Psoas muscle (tissue), 8 donors: ENCODE data around the gene ZNF580. TPM values are rescaled to one million over a fixed set of nuclear protein-coding genes. Genes with fewer than 3 reads are reported as not detected.

Source experiments
- ATAC-seq, 4 donors: fragments of 200-7000 bp; cut with Tn5 transposase; one replicate each; pipeline ENCODE4 v1.9.1; 2020; ENCODE audit warnings: moderate library complexity in 3 of 4, mild to moderate bottlenecking in 2 of 4
- DNase-seq, 2 donors: peaks; one replicate each; pipeline ENCODE4 v3.0.0-alpha.2; 2020
- H3K27ac ChIP-seq: fragments of 200-600 bp; one replicate; pipeline ENCODE4 v1.8.0; 2022
- H3K27me3 ChIP-seq, 3 donors: fragments of 200-600 bp in 1 of 3; one replicate each; pipeline versions ENCODE4 v1.6.1 to v1.8.0; 2013 to 2022; ENCODE audit warnings: low read length in 2 of 3, mild to moderate bottlenecking in 2 of 3, moderate library complexity in 1 of 3; ENCODE audit not compliant: insufficient read depth in 3 of 3
- H3K36me3 ChIP-seq, 2 donors: fragments of 200-600 bp in 1 of 2; one replicate each; pipeline versions ENCODE4 v1.6.1 to v1.8.0; 2013 to 2022; ENCODE audit warnings: low read depth in 1 of 2, mild to moderate bottlenecking in 1 of 2, moderate library complexity in 1 of 2; ENCODE audit not compliant: insufficient read depth in 1 of 2
- H3K4me1 ChIP-seq: fragments of 200-600 bp; one replicate; pipeline ENCODE4 v1.8.0; 2022
- H3K4me3 ChIP-seq: fragments of 200-600 bp; one replicate; pipeline ENCODE4 v1.8.0; 2022; ENCODE audit warnings: mild to moderate bottlenecking
- H3K9me3 ChIP-seq: fragments of 200-600 bp; one replicate; pipeline ENCODE4 v1.8.0; 2022
- CTCF ChIP-seq: fragments of 200-600 bp; IDR thresholded peaks from one replicate; pipeline ENCODE4 v1.8.0; 2022; ENCODE audit warnings: antibody characterized with exemption
- WGBS, 3 donors: extraction: QIAGEN DNeasy Blood & Tissue Kit; methylation state at CpG; one replicate each; pipeline versions ENCODE4 v1.1.6 to v1.1.7; 2013; 5-methylcytosine and 5-hydroxymethylcytosine counted together
- intact Hi-C, 2 donors: fragments of 100-400 bp; cut with DNase I; formaldehyde crosslinking; loops; one replicate each; pipeline versions ENCODE4 v1.11.0 to v1.14.2; 2022
- polyA plus RNA-seq, 3 donors: library from polyadenylated mRNA; stranded (reverse); fragments of 200-250 nt; gene quantifications; one replicate each; pipeline ENCODE4 v1.2.3, GENCODE V29; 2013
- total RNA-seq, 4 donors: library from RNA; stranded (reverse); fragmentation: NEBNext Ultra II Directional in 2 of 4; extraction: Animal tissue kit (Norgen Biotek cat#: 25700) in 2 of 4; gene quantifications; one replicate each; pipeline versions ENCODE4 v1.2.1 to v1.2.4, GENCODE V29; 2021 to 2023
- donor health status: healthy with polysubstance abuse.
- donor health status: DM: no; HTN: no; CAD: no; lungs with moderate emphysema.
- donor health status: Bipolar disorder and iron deficiency.
- donor health status: healthy.
- donor health status: DM: yes; HTN: yes; CAD: no.
- donor health status: DM: no; HTN: no; CAD: no.
- donor health status: DM: no; HTN: no; CAD: no.
- donor health status: DM: yes; HTN: yes; CAD: no.

The ZNF580 gene
- total and polyA plus RNA-seq, 7 donors: 5.9 to 21.1 (median 13.5) TPM

- intact Hi-C loops: loop anchor here in 1 of 2 donors (10.0 kb wide), 2 partner anchors 239 to 489 kb away; partner anchors contain the start of genes RPL28 and TMEM238
- Histone ChIP-seq H3K27me3 (no peaks in the 10 kb centered on the region), H3K27ac (peak overlapping the region; percentile 90), H3K4me1 (peaks cover 40% of the 10 kb centered on the region), H3K36me3 (peaks cover 4 to 10% of the 10 kb centered on the region in 2 donors), H3K9me3 (no peaks in the 10 kb centered on the region), H3K4me3 (peak overlapping the region; percentile 65)
- ATAC-seq: peak in 3 of 4 donors; percentile 7 to 40 (median 18)
- DNase-seq: no peak
- 22 to 29% (median 26%) methylated on average over 7 of the region's 7 CpGs for WGBS, 3 donors
- TF ChIP-seq CTCF: no peak
Measured at GRCh38 chr19:55623561-55623960, 17.2 kb upstream of the ZNF580 start.

- H3K27me3 ChIP-seq: no peaks in the 10 kb centered on the region
- no peak for TF ChIP-seq CTCF
- peak within 1 kb of the TSS; percentile 65 for H3K4me3 ChIP-seq
- H3K27ac ChIP-seq: peak within 1 kb of the TSS; percentile 90
- 0 to 1% (median 0%) methylated on average over 45 to 56 of the region's 56 CpGs for WGBS, 3 donors
- peak; percentile 93 to 97 for DNase-seq
- H3K9me3 ChIP-seq: no peaks in the 10 kb centered on the region
- H3K36me3 ChIP-seq: peaks cover 4 to 10% of the 10 kb centered on the region in 2 donors
- intact Hi-C loops: loop anchor here in 1 of 2 donors (10.0 kb wide), 2 partner anchors 240 to 490 kb away; partner anchors contain the start of genes RPL28 and TMEM238
- peaks cover 37% of the 10 kb centered on the region for H3K4me1 ChIP-seq
- peak; percentile 84 to 90 (median 88) for ATAC-seq
Measured at GRCh38 chr19:55624109-55625003, 16.4 kb upstream of the ZNF580 start, which contains the start of gene ZNF784. ZNF784 (minus strand) TSS chr19:55624566; CDS start chr19:55624561, 5 bp downstream.

GRCh38 chr19:55625004-55625326, 15.8 kb upstream of the ZNF580 start:
- 45 to 53% (median 46%) methylated on average over 11 of the region's 11 CpGs for WGBS, 3 donors
- intact Hi-C loops: loop anchor here in 1 of 2 donors (10.0 kb wide), 2 partner anchors 240 to 490 kb away; partner anchors contain the start of genes RPL28 and TMEM238
- H3K4me1 ChIP-seq: peaks cover 31% of the 10 kb centered on the region

GRCh38 chr19:55626350-55626749, 14.5 kb upstream of the ZNF580 start:
- WGBS, 3 donors: 90 to 96% (median 94%) methylated on average over 11 of the region's 11 CpGs
- TF ChIP-seq CTCF: no peak

More at GRCh38 chr19:55625004-55625326, 15.8 kb upstream of the ZNF580 start:
- ATAC-seq (no peak), DNase-seq (no peak)
- peak overlapping the region; percentile 90 for H3K27ac ChIP-seq
- peaks cover 4 to 10% of the 10 kb centered on the region in 2 donors for H3K36me3 ChIP-seq
- TF ChIP-seq CTCF: no peak
- H3K27me3 ChIP-seq: no peaks in the 10 kb centered on the region
- H3K9me3 ChIP-seq: no peaks in the 10 kb centered on the region
- peak overlapping the region; percentile 65 for H3K4me3 ChIP-seq

More at GRCh38 chr19:55626350-55626749, 14.5 kb upstream of the ZNF580 start:
- DNase-seq (no peak), ATAC-seq (no peak)
- intact Hi-C loops: loop anchor here in 1 of 2 donors (2.0 to 10.0 kb wide), 3 partner anchors 110 to 492 kb away; partner anchors contain the start of genes RPL28 and TMEM238
- Histone ChIP-seq H3K9me3 (no peaks in the 10 kb centered on the region), H3K27me3 (no peaks in the 10 kb centered on the region), H3K4me3 (no peak overlapping the region), H3K36me3 (peaks cover 4 to 10% of the 10 kb centered on the region in 2 donors), H3K27ac (no peak overlapping the region), H3K4me1 (peaks cover 22% of the 10 kb centered on the region)
